G401.6 (cell line): Measurements from ENCODE around the gene EIF1B.
"Not testable (repeated sequence)": the region's sequence is repeated elsewhere in the genome, so short reads cannot be mapped to it uniquely, and the experiment has no call there.

Source experiments
- FAIRE-seq: peaks from 2 replicates; lab custom pipeline; 2012; peaks lifted over from hg19 to GRCh38; lab: Jason Lieb, UNC

The EIF1B gene

DNA sequence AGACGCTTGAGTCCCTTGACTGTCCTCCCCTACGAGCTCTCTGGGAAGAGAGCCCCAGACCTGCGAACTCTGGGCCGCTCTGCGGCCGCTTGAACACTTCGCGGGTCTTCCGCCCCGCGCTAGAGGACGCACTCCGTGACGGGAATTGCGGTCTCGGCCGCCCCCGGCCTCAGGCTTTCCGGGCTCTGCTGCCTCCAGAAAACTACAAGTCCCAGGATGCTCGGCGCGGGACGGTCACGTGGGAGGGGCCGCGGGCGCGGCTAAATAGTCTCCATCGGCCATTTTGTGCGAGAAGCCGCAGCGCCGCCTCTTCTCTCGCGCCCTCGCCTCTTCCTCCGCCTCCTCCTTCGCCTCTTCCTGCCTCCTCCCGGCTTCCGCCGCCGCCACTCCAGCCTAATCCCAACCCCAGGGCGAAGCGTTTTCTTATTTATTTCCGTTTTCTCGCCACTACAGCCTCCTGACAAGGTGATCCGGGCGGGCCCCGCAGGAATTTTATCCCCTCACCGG is at the start of gene EIF1B:
Gene EIF1B, plus strand, starts transcription at position 290 of the 507 bp plus-strand sequence. CDS start 235 bp downstream, outside the sequence.
- peak; percentile 97 for FAIRE-seq

GRCh38 chr3:40262331-40262730 is 47.2 kb upstream of the EIF1B start:
- no peak for FAIRE-seq

- FAIRE-seq: no peak
Observed at GRCh38 chr3:40264451-40264850, 45.1 kb upstream of the EIF1B start.

- no peak for FAIRE-seq
Observed at GRCh38 chr3:40265181-40265580, 44.3 kb upstream of the EIF1B start.

DNA sequence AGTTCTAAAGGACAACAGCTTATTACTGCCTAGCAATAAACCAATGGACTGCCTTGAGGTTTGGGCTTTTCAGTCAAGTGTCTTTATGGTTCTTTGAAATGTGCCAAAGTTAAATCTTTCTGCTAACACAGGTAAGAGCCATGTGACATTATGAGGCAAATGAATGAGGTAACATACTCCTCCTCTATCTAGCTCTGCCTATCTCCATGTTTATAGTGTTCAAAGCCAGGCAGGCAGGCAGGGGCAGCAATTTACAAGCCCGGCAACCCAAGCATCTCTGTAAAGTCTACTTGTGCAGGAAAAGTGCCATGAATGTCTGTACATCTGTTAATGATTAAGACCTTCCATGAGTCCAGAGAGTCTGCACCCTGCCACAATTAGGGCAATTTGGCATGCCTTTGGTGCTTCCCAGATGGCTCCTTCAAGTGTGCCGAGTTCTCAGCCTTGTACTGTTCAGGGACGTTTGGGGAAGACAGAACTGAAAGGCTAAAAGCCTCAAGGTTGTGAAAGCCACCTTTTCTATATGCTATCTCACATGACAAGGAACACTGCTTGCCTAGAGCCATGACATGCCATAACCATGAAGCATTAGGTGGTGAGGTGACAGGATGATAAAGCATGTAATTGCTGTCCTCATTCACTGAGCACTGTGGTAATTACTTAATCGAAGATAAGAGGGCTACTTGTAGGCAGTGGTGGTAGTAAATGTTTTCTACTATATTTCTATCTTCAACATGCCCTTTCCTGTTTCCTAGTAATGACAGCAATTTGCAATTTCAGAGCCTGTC is 41.4 kb upstream of the EIF1B start:
- FAIRE-seq: no peak

- no peak for FAIRE-seq
Observed at GRCh38 chr3:40268802-40269524, 40.5 kb upstream of the EIF1B start.

DNA sequence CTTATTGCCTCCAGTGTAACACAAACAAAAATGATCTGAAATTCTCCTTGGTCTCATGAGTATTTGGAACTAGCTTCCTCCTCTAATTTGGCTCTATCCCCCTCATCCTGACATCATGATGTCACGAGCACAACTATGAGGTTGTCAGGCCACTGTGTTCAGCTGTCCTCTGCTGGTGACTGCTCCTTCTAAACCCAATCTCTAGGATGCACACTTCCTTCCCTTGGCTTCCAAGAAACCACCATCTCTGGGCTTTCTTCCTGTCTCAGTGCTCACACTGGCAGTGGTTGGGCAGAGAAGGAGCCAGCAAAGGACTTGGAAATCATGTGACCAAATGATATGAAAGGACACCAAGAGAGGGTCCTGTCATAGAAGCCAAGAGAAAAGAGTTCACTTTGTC is 30.7 kb upstream of the EIF1B start:
- FAIRE-seq: no peak

DNA sequence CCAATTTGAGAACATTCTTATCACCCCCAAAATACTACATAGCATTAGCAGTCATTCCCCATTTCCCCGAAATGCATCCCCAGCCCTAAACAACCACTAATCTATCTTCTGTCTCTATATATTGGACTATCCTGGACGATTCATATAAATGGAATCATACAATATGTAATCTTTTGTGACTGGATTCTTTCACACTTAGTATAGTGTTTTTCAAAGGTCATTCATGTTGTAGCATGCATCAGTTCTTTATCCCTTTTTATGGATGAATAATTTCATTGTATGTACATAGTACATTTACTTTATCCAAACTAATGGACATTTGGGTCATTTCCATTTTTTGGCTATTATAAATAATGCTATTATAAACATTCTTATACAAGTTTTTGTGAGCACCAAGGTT is 27.5 kb upstream of the EIF1B start:
- no peak for FAIRE-seq

- FAIRE-seq: not testable (repeated sequence)
Observed at GRCh38 chr3:40283057-40283456, 26.4 kb upstream of the EIF1B start.

DNA sequence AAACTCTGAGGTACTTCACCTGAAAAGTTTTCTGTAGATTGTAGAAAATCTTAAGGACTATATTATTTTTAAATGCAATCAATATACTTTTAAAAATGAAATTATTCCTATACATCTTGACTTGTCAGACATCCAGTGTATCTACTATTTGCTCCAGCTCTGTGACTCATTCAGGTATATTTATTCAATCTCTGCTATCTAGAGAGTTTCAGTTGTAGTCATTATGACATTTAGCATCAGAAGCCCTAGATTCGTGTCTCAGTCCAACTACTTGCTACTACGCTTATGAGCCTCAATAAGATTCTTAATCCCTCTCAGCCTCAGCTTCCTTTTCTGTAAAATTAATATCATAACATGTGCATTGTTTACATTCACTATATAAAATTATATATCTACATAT is 22.3 kb upstream of the EIF1B start:
- FAIRE-seq: no peak

GRCh38 chr3:40290396-40290795 is 19.1 kb upstream of the EIF1B start:
- FAIRE-seq: no peak

DNA sequence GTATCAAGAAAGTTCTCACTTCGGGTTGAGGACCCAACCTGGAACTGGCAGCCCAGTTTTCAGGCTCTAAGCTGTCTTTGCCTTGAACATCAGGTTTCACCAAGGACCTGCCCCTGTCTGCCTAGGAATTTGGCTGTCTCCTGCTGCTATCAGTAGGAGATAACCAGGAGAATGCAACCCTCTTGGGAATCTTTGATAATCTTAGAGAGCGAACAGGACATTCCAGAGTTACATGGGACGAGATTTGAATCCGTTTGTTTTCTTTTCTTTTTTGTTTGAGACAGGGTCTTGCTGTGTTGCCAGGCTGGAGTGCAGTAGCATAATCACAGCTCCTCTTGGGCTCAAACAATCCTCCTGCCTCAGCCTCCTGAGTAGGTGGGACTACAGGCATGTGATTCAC is 18.0 kb upstream of the EIF1B start:
- no peak for FAIRE-seq

DNA sequence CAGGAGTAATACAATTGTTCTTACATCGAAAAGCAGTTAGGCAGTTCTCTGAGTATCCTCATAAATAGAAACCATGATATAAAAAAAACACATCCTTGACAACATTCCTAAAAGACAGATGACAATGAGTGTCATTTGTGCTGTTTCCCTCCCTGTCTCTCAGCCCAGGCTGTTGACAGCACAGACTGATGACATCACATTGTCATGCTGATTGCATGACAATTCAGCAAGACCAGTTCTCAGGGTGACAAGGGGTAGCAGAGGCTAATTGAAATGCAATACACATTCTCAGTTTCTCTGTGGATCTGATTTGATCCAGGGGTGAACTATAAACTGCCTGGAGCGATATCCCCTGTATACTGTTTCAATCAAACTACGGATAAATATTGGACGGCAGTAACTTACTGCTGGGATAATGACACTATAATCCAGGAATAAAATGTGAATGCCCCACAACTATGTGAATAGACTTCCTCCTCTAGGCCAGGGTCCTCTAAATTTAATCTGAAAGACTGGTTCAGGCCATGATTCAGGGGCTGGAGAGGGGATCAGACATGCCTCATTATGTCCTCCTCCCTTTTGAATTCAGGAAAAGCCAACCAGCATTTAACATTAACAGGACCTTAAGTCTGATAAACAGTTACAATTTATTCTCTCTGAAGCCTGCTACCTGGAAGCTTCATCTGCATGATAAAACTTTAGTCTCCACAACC is 16.7 kb upstream of the EIF1B start:
- no peak for FAIRE-seq

DNA sequence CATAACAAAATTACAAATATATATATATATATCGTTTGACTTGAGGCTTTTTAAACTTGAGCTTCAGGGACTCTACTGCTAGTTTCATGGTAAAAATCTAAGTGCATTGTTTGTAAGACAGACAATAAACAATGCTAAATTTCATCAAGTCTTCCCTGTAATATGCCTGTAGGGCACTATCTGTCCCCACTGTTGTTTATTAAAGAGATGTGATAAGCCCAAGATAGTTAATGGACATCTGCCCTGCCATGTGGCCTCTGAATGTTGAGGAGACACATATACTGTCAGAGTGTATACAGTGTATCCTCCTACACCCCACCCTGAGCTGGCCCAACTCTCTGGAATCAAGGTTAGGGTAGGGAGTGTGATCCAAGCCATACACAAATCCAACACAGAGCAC is 15.1 kb upstream of the EIF1B start:
- FAIRE-seq: no peak

- FAIRE-seq: no peak
Observed at GRCh38 chr3:40298075-40298474, 11.4 kb upstream of the EIF1B start.

- FAIRE-seq: no peak
Observed at GRCh38 chr3:40299130-40299720, 10.3 kb upstream of the EIF1B start.

DNA sequence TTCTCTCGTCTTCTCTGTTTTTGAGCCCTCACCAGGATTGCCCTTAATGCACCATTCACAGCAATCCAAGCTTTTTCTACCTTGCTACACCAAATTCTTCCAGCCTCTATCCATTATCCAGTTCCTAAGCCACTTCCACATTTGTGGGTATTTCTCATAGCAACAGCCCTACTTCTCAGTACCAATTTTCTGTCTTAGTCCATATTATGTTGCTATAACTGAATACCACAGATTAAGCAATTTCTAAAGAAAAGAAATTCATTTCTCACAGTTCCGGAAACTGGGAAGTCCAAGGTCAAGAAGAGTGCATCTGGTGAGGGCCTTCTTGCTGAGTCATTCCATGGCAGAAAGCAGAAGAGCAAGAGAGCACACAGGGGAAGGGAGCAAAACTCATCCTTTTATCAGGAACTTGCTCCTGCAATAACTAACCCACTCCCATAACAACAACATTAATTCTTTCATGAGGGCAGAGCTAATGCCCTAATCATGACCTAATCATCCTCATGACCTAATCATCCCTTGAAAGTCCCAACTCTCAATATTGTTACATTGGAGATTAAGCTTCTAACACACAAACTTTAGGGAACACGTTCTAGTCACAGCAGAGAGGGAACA is 9.7 kb upstream of the EIF1B start:
- FAIRE-seq: no peak

DNA sequence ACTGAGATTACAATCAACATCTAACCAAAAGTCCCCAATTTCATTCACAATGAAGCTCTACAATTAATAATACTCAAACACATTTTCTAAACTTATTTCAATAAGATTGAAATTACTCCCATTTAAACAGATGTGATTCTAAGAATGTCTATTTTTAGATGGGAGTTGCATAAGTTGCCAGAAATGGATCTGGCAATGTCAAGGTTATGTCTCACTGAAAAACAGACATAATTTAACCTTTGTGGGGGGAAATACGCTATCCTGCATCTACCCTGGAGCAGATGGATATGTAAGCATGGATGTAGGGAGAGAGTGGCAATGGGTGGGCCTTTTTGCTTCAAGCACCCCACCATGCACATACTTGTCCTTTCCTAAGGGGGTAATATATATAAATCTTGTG is 6.7 kb upstream of the EIF1B start:
- no peak for FAIRE-seq

- FAIRE-seq: no peak
Observed at GRCh38 chr3:40304352-40304751, 5.2 kb upstream of the EIF1B start.

DNA sequence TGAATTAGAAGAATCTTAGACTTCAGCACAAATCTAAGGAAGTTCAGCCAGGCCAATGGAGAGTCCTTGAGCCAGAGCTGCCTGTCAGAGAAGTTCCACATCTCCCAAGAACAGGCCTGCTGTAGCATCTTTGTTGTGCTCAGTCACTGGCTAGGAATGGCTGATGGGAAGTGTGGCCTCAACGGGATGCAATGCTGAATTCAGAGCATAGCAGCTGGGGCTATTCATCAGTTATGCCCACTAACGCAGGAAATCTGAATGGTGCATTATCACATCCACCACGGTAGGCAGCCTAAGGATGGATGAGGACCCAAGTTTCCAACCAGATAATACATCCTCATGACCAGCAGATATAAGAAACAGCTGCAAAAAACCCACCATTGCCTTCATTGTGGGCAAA is 3.2 kb upstream of the EIF1B start:
- FAIRE-seq: no peak

DNA sequence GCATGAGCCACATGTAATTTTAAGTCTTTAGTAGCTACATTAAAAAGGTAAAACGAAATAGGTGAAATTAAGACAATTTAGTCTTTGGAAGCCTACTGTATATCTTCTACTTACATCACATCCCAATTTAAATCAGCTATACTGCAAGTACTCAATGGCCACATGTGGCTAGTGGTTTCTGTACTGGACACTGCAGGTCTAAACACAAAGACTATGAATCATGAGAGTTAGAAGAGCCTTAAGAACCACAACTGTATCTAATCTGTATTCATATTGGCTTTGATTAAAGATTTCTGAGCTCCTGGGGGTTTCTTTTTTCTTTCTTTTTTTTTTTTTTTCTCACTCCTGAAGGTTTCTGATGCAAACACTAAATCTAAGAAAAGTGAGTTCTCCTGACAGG is 2.3 kb upstream of the EIF1B start:
- no peak for FAIRE-seq
